Stomach (tissue), 4 donors: ENCODE measurements around the gene CXCL1.

Experiments
- EP300 ChIP-seq: sonication (generic); formaldehyde crosslinking; IDR thresholded peaks from one replicate; pipeline ENCODE4 v1.6.1; 2017; ENCODE audit warnings: antibody characterized with exemption
- POLR2A ChIP-seq, 4 donors: fragments of 450-650 bp; IDR thresholded peaks; one replicate each; pipeline ENCODE4 v1.6.1; 2016; ENCODE audit warnings: antibody characterized with exemption in 4 of 4, control low read depth in 2 of 4, mild to moderate bottlenecking in 1 of 4, moderate library complexity in 1 of 4
- POLR2AphosphoS5 ChIP-seq, 3 donors: sonication (generic); formaldehyde crosslinking; IDR thresholded peaks; one replicate each; pipeline ENCODE4 v1.6.1; 2016; ENCODE audit warnings: antibody characterized with exemption in 3 of 3
- TF ChIP-seq, protein P1 (sequence below), 7 experiments: fragments of 450-650 bp in 4 of 7; fragments of 200-600 bp in 3 of 7; sonication (generic) in 3 of 7; IDR thresholded peaks; one replicate each; pipeline ENCODE4 v1.5.1; 2016 to 2019; ENCODE audit warnings: antibody characterized with exemption in 7 of 7, control low read depth in 2 of 7, mild to moderate bottlenecking in 1 of 7

DNA sequence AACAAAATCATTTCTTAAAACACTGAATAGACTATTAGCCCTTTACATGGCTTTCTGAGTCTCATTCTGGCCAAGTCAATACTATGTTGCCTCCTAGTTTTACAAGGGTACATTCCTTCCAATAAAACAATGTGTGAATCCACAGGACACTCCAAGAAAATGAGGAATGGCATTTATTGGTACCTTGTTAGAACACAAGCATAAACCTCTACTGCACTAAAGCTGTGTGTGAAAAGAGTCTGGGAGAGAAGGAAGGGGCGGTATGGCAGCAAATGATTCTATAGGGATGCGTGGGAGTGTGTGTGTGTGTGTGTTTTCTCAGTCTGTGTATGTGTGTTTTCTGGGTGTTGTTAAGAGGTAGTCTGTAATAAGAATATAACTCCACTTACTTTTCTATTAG is 48.9 kb downstream of the CXCL1 start:
- TF ChIP-seq POLR2A (IDR thresholded peaks at IDR 0.05): no peak
- TF ChIP-seq, protein P1, sequence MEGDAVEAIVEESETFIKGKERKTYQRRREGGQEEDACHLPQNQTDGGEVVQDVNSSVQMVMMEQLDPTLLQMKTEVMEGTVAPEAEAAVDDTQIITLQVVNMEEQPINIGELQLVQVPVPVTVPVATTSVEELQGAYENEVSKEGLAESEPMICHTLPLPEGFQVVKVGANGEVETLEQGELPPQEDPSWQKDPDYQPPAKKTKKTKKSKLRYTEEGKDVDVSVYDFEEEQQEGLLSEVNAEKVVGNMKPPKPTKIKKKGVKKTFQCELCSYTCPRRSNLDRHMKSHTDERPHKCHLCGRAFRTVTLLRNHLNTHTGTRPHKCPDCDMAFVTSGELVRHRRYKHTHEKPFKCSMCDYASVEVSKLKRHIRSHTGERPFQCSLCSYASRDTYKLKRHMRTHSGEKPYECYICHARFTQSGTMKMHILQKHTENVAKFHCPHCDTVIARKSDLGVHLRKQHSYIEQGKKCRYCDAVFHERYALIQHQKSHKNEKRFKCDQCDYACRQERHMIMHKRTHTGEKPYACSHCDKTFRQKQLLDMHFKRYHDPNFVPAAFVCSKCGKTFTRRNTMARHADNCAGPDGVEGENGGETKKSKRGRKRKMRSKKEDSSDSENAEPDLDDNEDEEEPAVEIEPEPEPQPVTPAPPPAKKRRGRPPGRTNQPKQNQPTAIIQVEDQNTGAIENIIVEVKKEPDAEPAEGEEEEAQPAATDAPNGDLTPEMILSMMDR (IDR thresholded peaks at IDR 0.05): no peak
- TF ChIP-seq EP300: no peak
- TF ChIP-seq POLR2AphosphoS5 (IDR thresholded peaks at IDR 0.05): no peak
